GM19025 (cell line): ENCODE results near the gene LONRF3.
"Not testable (repeated sequence)": the region's sequence is repeated elsewhere in the genome, so short reads cannot be mapped to it uniquely, and the experiment has no call there.

Experiments
- ATAC-seq: cut with Tn5 transposase; IDR thresholded peaks from one replicate; pipeline ENCODE4 v1.9.1; 2021; ENCODE audit warnings: mild to moderate bottlenecking, low read depth, moderate library complexity; ENCODE audit not compliant: unreplicated experiment

Gene LONRF3

DNA sequence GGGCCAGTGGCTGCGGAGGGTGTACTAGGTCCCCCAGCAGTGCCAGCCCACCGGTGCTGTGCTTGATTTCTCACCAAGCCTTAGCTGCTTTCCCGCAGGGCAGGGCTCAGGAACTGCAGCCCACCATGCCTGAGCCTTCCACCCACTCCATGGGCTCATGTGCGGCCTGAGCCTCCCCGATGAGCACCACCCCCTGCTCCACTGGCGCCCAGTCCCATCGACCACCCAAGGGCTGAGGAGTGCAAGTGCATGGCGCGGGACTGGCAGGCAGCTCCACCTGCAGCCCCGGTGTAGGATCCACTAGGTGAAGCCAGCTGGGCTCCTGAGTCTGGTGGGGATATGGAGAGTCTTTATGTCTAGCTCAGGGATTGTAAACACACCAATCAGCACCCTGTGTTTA, 55.2 kb downstream of the LONRF3 start:
- not testable (repeated sequence) for ATAC-seq

DNA sequence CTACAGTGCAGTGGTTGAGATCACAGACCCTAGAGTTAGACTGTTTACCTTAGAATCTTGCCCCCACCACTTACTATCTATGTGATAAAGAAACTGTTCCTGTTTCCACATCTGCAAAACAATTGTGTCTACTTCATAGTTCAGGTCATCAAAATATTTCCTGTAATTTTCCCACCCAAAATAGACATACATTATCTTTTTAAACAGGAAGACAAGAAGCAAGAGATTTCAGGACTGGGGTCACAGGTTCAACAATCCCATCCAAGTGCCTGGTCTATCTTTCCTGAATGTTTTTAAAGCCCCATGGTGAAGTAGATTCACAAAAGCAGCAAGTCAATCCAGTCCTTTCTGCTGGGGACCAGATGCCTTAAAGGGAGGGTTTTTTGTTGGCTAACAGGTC, 56.6 kb downstream of the LONRF3 start:
- no peak for ATAC-seq

DNA sequence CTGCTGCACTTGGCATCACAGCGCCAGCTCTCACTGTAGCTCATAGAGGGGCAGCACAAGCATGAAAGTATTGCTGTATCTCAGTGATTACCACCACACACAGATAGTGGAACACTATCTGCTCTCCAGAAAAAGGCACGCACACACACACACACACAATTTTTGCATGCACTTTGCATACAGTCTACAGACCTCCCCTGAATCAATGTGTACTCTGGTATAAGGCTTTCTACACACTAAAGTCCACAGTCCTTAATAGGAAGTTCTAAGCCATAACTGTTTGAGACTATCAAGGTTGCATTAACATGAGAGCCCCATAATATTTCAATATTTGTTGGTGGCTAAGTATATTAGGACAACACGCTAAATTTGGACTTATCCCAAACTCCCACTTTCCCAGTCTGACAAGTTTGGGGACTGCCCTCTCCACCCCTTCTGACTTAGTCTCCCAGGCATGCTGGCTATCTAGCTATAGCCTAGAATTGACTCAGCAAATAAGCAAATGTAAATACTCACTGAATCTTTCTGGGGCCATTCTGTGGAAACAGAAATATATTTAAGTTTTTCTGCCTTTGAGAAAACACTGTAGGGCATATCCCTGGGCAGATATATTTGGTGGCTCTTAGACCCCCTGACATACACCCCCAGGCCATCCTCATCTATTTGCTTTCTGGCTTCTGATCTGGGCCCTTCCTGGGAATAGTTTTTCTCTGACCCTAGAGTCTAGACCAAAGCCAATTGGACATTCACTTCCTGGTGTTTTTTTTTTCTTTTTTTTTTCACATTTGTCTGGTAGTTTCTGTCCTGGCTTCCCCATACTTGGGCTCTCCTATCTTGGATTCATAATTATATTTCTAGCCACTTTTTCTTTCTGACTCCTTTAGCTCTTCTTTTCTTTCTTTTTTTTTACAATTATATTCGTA, 62.0 kb downstream of the LONRF3 start:
- ATAC-seq, result no peak

DNA sequence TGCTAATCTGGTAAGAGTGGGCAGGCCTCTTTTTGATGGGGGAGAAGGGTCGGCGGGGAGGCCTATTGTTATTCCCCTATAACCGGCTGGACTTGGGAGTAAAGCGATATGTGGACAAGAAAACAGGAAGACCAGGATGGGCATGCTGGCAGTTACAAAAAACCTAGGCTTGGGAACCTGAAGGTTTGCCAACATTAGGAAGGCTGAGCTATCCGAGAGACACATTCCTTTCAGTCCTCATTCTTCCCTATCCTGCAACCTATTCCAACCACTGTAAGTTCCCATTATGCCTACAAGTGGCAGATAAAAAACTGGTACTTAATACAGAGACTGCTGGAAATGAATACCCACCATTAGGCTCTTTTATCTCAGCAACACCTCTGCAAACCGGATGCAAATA, 66.0 kb downstream of the LONRF3 start:
- ATAC-seq, result no peak

DNA sequence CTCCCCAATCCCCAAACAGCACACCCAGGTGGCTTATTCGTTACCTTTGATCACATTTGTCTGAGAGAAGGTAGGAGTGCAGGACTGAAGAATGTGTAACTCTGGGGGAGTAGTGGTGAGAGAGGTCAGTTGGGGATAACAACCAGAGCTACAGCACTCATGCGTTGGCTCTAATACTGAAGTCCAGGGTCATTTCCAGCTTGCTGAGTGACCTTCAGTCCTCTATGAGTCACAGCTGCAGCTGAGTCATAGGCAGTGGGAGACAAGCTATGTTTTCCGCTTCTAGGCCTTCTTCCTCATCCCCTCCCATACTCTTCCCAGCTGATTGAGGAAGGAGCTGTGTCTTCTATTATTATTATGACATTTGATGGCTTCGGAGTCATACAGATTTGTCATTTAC, 66.8 kb downstream of the LONRF3 start:
- no peak for ATAC-seq

DNA sequence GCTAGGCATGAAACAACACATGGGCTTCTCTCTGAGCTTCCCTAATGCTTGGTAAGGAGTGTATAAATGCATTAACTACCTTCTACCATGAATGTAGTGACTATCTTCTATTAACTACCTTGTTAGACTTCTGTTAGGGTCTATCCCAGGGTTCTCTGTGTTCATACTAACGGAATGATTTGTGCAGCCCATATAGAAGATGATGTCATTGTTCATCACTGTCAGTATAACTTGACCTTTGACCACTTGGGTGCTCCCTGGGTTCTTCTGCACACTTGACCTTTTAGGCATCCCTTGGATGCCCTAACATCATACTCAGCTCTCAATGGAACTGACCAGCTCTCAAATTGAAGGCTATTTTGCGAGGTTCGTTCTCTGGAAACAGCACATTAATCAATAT, 67.6 kb downstream of the LONRF3 start:
- no peak for ATAC-seq

DNA sequence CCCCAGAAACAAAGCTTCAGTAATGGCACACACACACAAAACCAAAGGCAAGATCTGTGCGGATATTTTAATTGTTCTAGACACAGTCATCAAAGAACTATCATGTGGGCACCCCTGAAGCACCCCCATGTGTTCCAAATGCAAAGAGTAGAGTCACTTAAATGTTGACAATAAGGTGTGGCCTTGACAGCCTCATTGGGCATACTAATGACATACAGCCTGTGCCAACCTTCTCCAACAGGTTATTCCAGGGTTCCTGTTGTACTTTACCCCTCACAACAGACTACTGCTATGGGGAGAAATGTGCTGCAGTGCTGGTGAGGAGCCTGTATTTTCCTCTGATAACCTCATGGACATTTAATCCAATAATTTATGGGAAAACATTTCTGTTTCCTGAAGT, 68.6 kb downstream of the LONRF3 start:
- ATAC-seq, result no peak

DNA sequence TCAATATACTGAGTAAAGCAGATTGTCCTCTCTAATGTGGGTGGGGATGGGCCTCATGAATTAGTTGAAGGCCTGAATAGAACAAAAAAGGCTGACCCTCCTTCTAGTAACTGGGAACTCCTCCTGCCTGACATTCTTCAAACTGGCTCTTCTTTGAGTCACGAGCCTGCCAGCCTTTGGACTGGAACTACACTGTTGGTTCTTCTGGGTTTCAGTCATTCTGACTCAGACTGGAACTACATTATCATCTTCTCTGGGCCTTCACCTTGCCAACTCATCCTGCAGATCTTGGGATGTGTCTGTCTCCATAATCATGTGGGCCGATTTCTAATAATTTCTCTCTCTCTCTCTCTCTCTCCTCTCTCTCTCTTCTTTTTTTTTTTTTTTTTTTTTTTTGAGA, 71.5 kb downstream of the LONRF3 start:
- no peak for ATAC-seq

DNA sequence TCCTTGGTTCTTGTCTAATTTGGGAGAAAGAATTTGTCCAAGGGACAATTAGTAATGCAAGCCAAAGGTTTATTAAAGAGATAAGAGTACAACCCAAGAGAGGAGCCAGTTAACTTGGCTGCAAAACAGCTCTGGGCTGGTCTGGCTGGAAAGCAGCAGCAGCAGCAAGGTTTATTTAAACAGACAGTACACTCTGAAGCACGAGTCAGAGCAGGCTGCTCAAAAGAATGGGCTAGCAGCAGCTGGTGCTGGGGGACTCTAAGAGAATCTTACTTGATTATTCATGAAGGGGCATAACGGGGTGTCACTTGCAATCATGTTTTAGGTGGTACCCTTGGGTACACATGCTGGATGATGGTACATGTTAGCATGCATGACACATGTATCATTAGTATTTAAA, 81.3 kb downstream of the LONRF3 start:
- ATAC-seq, result no peak

DNA sequence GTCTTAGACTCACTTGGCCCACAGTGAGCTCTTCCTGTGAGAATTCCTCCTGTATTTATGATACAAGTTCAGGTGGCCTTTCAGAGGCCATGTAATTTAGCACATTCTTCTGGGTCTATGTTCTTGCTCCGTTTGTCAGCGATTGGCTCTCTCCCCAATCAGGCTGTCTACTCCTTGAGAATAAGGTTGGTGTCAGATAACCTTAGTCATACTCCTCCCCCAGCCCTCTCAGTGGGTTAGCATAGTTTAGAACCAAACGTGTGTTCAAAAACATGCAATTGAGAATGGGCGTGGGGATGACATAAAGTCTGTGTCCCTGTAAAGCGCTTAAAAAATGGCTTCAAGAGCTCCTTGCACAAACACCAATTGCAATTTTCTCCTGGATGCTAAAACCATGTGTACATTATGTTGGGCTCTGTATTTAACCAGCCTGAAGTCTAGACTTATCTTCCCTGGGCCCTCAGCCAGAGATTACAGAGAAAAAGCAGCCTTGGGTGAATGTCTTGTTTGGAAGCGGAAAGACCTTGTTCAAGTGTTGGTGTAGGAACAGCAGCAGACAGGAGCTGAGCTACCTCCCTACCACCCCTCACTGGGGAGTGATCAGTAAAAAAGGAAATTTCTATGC, 88.4 kb downstream of the LONRF3 start:
- ATAC-seq, result no peak

DNA sequence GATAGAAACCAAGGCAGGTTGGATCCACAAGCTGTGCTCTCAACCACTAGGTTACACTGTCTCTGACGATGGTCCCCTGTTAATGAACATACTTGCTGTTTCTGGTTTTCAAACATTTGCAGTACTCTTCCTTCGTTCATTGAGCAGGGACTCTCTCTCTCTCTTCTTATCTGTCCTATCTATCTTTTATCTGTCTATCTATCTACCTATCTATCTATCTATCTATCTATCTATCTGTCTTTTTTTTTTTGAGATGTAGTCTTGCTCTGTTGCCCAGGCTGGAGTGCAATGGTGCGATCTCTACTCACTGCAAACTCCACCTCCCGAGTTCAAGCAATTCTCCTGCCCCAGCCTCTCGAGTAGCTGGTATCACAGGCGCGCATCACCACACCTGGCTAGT, 89.0 kb downstream of the LONRF3 start:
- no peak for ATAC-seq

DNA sequence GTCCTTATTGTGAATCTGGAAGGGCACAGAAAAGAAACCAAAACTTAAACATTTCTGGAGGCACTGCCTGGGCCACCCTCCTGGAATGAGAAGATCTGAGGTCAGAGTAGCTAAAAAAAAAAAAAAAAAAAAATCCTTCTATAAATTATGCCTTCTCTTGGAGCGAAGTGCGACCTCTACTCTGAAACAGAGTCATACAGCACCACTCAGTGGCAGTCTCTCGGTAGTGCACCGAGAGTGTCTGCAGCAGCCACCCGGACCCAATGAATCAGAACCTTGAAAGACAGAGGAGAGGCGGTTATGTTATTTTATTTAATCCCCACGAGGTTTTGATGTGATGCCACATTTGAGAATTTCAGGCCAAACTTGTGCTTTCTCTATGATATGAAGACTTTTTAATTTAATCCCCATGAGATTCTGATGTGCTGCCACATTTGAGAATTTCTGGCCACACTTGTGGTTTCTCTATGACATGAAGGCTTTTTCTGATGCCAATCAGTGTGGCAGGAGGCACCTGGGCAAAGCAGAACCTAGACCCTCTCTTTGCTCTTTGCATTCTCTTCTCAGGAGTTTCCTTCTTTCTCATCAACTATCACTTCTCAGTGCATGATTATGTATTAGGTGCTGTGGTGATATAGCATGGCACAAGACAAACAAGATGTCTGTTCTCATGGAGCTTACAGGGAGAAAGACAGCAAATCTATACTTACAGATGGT, 92.8 kb downstream of the LONRF3 start:
- ATAC-seq, result no peak
